HepG2 (cell line): ENCODE data around the gene ARG1. TPM values are rescaled to one million over a fixed set of nuclear protein-coding genes. Genes with fewer than 3 reads are reported as not detected.

ENCODE experiments used
- ARID4A ChIP-seq: sonication (generic); formaldehyde crosslinking; IDR thresholded peaks from 2 replicates; pipeline ENCODE4 v1.5.0; 2020; ENCODE audit warnings: mild to moderate bottlenecking, missing genetic modification reagents, borderline replicate concordance
- CSRNP1 ChIP-seq: sonication (generic); formaldehyde crosslinking; IDR thresholded peaks from 2 replicates; pipeline ENCODE4 v1.8.1; 2023; ENCODE audit warnings: mild to moderate bottlenecking, missing genetic modification reagents
- HDAC6 ChIP-seq: fragments of 200-600 bp; sonication (generic); IDR thresholded peaks from 2 replicates; pipeline ENCODE4 v1.7.0; 2017; ENCODE audit warnings: mild to moderate bottlenecking, antibody characterized with exemption, low read length, low read depth
- KDM6A ChIP-seq: IDR thresholded peaks from 2 replicates; pipeline ENCODE4 v1.6.1; 2016; ENCODE audit warnings: low read depth
- MED1 ChIP-seq: sonication (generic); formaldehyde crosslinking; IDR thresholded peaks from 2 replicates; pipeline ENCODE4 v1.4.0; 2020; ENCODE audit warnings: missing genetic modification reagents
- MIXL1 ChIP-seq: IDR thresholded peaks from 2 replicates; pipeline ENCODE4 v1.6.1; 2016
- NCOA2 ChIP-seq: sonication (generic); formaldehyde crosslinking; IDR thresholded peaks from 2 replicates; pipeline ENCODE4 v1.8.0; 2022; ENCODE audit warnings: inconsistent platforms
- NFIC ChIP-seq: IDR thresholded peaks from 2 replicates; pipeline ENCODE4 v1.6.1; 2012; ENCODE audit warnings: mild to moderate bottlenecking, low read length, inconsistent platforms
- PITX1 ChIP-seq: sonication (generic); formaldehyde crosslinking; IDR thresholded peaks from 2 replicates; pipeline ENCODE4 v1.5.1; 2020; ENCODE audit warnings: mild to moderate bottlenecking, missing genetic modification reagents
- REPIN1 ChIP-seq: sonication (generic); formaldehyde crosslinking; IDR thresholded peaks from 2 replicates; pipeline ENCODE4 v1.8.0; 2022; ENCODE audit warnings: missing genetic modification reagents, low read depth, mild to moderate bottlenecking, borderline replicate concordance
- RNF2 ChIP-seq: fragments of 450-650 bp; conservative IDR thresholded peaks from 2 replicates; pipeline ENCODE4 v1.6.1; 2016; ENCODE audit warnings: low read depth
- SAP130 ChIP-seq: IDR thresholded peaks from 2 replicates; pipeline ENCODE4 v1.6.1; 2016; ENCODE audit warnings: low read depth
- ZBTB7B ChIP-seq: sonication (generic); formaldehyde crosslinking; IDR thresholded peaks from 2 replicates; pipeline ENCODE4 v1.4.0; 2020; ENCODE audit warnings: missing genetic modification reagents
- ZFY ChIP-seq: sonication (generic); formaldehyde crosslinking; IDR thresholded peaks from 2 replicates; pipeline ENCODE4 v1.4.0; 2020; ENCODE audit warnings: missing genetic modification reagents
- ZNF138 ChIP-seq: sonication (generic); formaldehyde crosslinking; IDR thresholded peaks from 2 replicates; pipeline ENCODE4 v1.5.0; 2020; ENCODE audit warnings: mild to moderate bottlenecking, low read depth, missing genetic modification reagents
- ZNF20 ChIP-seq: sonication (generic); formaldehyde crosslinking; IDR thresholded peaks from 2 replicates; pipeline ENCODE4 v1.4.0; 2020; ENCODE audit warnings: mild to moderate bottlenecking, moderate library complexity, missing genetic modification reagents
- ZNF263 ChIP-seq: sonication (generic); formaldehyde crosslinking; IDR thresholded peaks from 2 replicates; pipeline ENCODE4 v1.4.0; 2020; ENCODE audit warnings: missing genetic modification reagents
- ZNF331 ChIP-seq: sonication (generic); formaldehyde crosslinking; IDR thresholded peaks from 2 replicates; pipeline ENCODE4 v1.4.0; 2020; ENCODE audit warnings: missing genetic modification reagents
- ZSCAN12 ChIP-seq: sonication (generic); formaldehyde crosslinking; IDR thresholded peaks from 2 replicates; pipeline ENCODE4 v1.9.0; 2021; ENCODE audit warnings: mild to moderate bottlenecking, missing genetic modification reagents
- polyA plus RNA-seq, 8 experiments: library from polyadenylated mRNA; depleted of rRNA in 3 of 8; stranded (reverse) in 7 of 8; unstranded in 1 of 8; fragments of >200 nt; fragmentation: Illumina TruSeq in 4 of 8; extraction: Trizol in 4 of 8; gene quantifications; 2 replicates each; pipeline versions ENCODE4 v1.2.1 to v1.2.3, GENCODE V29; 2011 to 2016; ENCODE audit warnings: low read depth in 4 of 8, missing spikeins in 1 of 8, mixed read lengths in 1 of 8; ENCODE audit not compliant: insufficient read depth in 1 of 8
- total RNA-seq, 5 experiments: library from RNA; depleted of rRNA; stranded (reverse); fragments of >200 nt; fragmentation: Illumina TruSeq; extraction: Trizol; gene quantifications; 2 replicates each; pipeline ENCODE4 v1.2.3, GENCODE V29; 2016; ENCODE audit warnings: low read depth in 1 of 5
- TF ChIP-seq, protein P1 (sequence below): sonication (generic); formaldehyde crosslinking; IDR thresholded peaks from 2 replicates; pipeline ENCODE4 v1.4.0; 2020; ENCODE audit warnings: missing genetic modification reagents
- TF ChIP-seq, protein P2 (sequence below): sonication (generic); formaldehyde crosslinking; IDR thresholded peaks from 2 replicates; pipeline ENCODE4 v1.4.0; 2020; ENCODE audit warnings: missing genetic modification reagents, low read depth, mild to moderate bottlenecking, borderline replicate concordance
- TF ChIP-seq, protein P3 (sequence below): sonication (generic); formaldehyde crosslinking; IDR thresholded peaks from 2 replicates; pipeline ENCODE4 v1.9.0; 2022; ENCODE audit warnings: missing genetic modification reagents, mild to moderate bottlenecking, borderline replicate concordance

ARG1 gene
- total and polyA plus RNA-seq, 2 of the 13 experiments (the other 11 are each of a cell fraction or from before 2014, with no cell fraction given) = 2.2 to 11.2 TPM

- TF ChIP-seq, protein P1, sequence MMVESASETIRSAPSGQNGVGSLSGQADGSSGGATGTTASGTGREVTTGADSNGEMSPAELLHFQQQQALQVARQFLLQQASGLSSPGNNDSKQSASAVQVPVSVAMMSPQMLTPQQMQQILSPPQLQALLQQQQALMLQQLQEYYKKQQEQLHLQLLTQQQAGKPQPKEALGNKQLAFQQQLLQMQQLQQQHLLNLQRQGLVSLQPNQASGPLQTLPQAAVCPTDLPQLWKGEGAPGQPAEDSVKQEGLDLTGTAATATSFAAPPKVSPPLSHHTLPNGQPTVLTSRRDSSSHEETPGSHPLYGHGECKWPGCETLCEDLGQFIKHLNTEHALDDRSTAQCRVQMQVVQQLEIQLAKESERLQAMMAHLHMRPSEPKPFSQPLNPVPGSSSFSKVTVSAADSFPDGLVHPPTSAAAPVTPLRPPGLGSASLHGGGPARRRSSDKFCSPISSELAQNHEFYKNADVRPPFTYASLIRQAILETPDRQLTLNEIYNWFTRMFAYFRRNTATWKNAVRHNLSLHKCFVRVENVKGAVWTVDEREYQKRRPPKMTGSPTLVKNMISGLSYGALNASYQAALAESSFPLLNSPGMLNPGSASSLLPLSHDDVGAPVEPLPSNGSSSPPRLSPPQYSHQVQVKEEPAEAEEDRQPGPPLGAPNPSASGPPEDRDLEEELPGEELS (CRISPR knock-in tag) = peak; percentile 93
- TF ChIP-seq RNF2 (no peak), ZSCAN12 (CRISPR knock-in tag) (no peak), ZNF20 (CRISPR knock-in tag) (no peak), NFIC (peak; percentile 95), HDAC6 (no peak), ZFY (CRISPR knock-in tag) (peak; percentile 44), ZNF331 (CRISPR knock-in tag) (peak; percentile 54; the same call in 1 of the 2 replicates), PITX1 (CRISPR knock-in tag) (peak; percentile 71; the same call in 1 of the 2 replicates), MIXL1 (CRISPR knock-in tag) (peak; percentile 84), KDM6A (peak; percentile 90), CSRNP1 (0 out of 2 replicates have a peak, but pooled peaks have one; percentile 56), NCOA2 (CRISPR knock-in tag) (peak; percentile 71; the same call in 1 of the 2 replicates), ZNF138 (CRISPR knock-in tag) (no peak), ZBTB7B (CRISPR knock-in tag) (0 out of 2 replicates have a peak, but pooled peaks have one; percentile 32), MED1 (peak; percentile 91), ARID4A (CRISPR knock-in tag) (peak; percentile 45; the same call in 1 of the 2 replicates), SAP130 (CRISPR knock-in tag) (peak; percentile 50), ZNF263 (no peak), REPIN1 (CRISPR knock-in tag) (peak; percentile 82; the same call in 1 of the 2 replicates)
- TF ChIP-seq, protein P2, sequence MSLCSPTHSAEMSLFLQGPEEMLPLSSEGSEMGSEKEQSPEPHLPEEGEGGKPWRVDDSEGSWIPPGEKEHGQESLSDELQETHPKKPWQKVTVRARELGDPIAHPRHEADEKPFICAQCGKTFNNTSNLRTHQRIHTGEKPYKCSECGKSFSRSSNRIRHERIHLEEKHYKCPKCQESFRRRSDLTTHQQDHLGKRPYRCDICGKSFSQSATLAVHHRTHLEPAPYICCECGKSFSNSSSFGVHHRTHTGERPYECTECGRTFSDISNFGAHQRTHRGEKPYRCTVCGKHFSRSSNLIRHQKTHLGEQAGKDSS = no peak
- TF ChIP-seq, protein P3, sequence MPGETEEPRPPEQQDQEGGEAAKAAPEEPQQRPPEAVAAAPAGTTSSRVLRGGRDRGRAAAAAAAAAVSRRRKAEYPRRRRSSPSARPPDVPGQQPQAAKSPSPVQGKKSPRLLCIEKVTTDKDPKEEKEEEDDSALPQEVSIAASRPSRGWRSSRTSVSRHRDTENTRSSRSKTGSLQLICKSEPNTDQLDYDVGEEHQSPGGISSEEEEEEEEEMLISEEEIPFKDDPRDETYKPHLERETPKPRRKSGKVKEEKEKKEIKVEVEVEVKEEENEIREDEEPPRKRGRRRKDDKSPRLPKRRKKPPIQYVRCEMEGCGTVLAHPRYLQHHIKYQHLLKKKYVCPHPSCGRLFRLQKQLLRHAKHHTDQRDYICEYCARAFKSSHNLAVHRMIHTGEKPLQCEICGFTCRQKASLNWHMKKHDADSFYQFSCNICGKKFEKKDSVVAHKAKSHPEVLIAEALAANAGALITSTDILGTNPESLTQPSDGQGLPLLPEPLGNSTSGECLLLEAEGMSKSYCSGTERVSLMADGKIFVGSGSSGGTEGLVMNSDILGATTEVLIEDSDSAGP (CRISPR knock-in tag) = no peak
Measured at GRCh38 chr6:131574133-131574532, 1.1 kb downstream of the ARG1 start (continued).
